Measurements from ENCODE around the gene WNT3. TPM values are rescaled to one million over a fixed set of nuclear protein-coding genes. Genes with fewer than 3 reads are reported as not detected.
"Not testable (repeated sequence)": the region's sequence is repeated elsewhere in the genome, so short reads cannot be mapped to it uniquely, and the experiment has no call there.

WNT3 gene
- total RNA-seq, 1 donor from 2014 or later = 3.3 TPM

DNA sequence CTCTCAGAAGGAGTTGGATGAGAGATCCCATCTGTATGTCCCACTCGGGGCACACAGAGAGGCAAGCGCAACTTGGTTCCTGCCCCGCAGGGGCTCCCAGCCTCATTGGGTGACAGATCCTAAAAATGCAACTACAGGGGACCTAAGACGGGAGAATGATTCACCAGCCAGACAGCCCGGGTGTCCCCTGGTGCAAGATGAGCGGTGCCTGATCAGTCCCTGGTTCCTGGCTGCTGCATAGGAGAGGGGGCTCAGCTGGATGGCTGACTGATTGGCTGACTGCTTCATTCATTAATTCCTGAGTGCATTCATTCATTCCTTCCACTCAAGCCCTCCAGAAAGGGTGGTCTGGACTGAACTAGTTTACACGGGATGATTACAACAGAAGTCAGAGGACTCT lies 22.0 kb downstream of the WNT3 start:
- Histone ChIP-seq H3K27ac (no peak overlapping the region), H3K4me1 (no peaks in the 10 kb centered on the region), H3K27me3 (peaks cover 4% of the 10 kb centered on the region), H3K9me3 (no peaks in the 10 kb centered on the region), H3K4me3 (no peak overlapping the region), H3K36me3 (no peaks in the 10 kb centered on the region)
- ATAC-seq (no peak), DNase-seq (no peak)
- TF ChIP-seq, protein P1, sequence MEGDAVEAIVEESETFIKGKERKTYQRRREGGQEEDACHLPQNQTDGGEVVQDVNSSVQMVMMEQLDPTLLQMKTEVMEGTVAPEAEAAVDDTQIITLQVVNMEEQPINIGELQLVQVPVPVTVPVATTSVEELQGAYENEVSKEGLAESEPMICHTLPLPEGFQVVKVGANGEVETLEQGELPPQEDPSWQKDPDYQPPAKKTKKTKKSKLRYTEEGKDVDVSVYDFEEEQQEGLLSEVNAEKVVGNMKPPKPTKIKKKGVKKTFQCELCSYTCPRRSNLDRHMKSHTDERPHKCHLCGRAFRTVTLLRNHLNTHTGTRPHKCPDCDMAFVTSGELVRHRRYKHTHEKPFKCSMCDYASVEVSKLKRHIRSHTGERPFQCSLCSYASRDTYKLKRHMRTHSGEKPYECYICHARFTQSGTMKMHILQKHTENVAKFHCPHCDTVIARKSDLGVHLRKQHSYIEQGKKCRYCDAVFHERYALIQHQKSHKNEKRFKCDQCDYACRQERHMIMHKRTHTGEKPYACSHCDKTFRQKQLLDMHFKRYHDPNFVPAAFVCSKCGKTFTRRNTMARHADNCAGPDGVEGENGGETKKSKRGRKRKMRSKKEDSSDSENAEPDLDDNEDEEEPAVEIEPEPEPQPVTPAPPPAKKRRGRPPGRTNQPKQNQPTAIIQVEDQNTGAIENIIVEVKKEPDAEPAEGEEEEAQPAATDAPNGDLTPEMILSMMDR (IDR thresholded peaks at IDR 0.05) = no peak
- intact Hi-C loops (cut with DNase I) = no loop called here

DNA sequence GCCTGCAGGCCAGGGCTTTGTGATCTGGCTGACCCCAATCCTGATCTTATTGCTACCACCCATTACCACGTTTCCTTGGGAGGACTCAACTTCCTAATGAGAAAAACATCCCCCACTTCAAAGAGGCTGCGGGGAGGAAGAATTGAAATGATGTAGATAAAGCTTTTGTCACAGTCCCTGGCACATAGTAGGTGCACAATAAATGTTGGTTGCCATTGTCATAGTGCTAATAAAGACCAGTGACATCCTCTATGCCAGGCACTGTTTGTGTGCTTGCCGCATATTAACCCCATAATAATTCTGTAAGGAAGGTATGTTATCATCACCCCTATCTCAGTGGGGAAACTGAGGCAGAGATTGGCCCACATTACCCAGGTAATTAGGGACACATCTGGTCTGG lies 22.4 kb downstream of the WNT3 start:
- intact Hi-C loops (cut with DNase I) = no loop called here
- TF ChIP-seq, protein P1 (IDR thresholded peaks at IDR 0.05) = no peak

DNA sequence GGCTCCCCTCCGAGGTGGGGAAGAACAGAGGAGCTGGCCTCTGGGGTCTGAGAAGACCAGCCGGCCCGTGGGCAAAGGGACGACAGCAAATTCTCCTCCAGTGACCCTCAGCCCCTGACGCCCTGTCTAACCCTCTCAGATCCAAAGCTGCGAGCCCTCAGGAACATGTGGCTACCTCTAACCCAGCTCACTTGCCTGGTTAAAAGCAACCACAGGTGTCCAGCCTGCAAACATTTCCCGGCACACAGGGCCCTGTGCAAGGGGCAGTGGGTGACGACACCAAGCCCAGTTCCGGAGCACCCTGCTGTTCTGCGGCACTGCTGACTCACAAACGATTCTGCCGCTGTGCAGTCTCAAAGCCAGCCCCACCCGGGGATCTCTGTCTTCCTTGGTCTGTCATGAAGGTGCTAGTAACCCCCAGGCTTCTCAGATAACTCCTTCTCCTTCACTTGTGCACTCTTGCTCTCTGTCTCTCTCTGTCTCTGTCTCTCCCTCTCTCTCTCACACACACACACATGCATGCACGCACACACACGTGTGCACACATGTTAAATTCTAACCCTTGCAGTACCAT lies 23.0 kb downstream of the WNT3 start:
- Histone ChIP-seq H3K9me3 (no peaks in the 10 kb centered on the region), H3K27ac (no peak overlapping the region), H3K27me3 (peaks cover 8% of the 10 kb centered on the region), H3K4me3 (no peak overlapping the region), H3K4me1 (no peaks in the 10 kb centered on the region), H3K36me3 (no peaks in the 10 kb centered on the region)
- ATAC-seq (no peak), DNase-seq (no peak)
- TF ChIP-seq, protein P1 (IDR thresholded peaks at IDR 0.05) = no peak
- intact Hi-C loops (cut with DNase I) = no loop called here

More for the DNA sequence above, 22.4 kb downstream of the WNT3 start:
- Histone ChIP-seq H3K9me3 (no peaks in the 10 kb centered on the region), H3K27ac (no peak overlapping the region), H3K27me3 (peaks cover 8% of the 10 kb centered on the region), H3K36me3 (no peaks in the 10 kb centered on the region), H3K4me3 (no peak overlapping the region), H3K4me1 (no peaks in the 10 kb centered on the region)
- DNase-seq (no peak), ATAC-seq (no peak)

DNA sequence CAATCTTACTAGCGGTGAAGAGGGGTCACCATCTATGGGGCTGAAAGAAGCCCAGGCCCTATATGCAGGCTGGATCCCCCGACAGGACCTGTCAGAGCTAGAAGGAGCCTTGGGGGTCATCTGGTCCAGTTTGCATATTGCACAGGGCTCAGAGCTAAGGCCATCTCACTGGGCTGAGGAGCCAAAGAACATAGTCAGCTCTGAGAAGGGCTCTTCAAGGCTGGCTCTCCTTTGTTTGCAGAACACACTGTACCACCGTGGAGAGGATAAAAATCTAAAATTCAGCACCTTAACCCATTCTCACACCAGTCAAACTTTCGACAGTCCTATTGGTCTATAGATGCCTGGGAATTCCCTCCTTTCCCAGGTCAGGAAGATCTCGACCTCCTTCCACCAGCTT lies 24.2 kb downstream of the WNT3 start:
- Histone ChIP-seq H3K27ac (no peak overlapping the region), H3K27me3 (peaks cover 8% of the 10 kb centered on the region)
- peak; percentile 92 for ATAC-seq

DNA sequence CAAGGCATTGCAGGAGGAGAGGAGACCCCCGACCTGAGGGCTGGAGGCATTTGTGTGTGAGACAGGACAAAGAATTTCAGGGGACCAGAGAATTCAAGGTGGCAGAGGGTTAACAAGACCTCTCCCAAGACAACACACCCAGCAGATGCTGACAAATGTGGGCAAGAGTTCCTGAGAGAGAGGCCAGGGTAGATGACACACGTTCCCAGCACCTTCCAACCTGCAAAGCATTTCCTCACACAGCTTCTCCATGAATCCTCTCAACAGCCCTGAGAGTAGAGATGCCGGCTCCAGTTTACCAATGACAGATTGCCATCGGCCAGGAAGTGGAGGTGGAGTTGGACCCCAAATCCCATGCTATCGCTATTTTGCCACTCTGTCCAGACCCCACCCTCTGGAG lies 25.0 kb downstream of the WNT3 start:
- Histone ChIP-seq H3K36me3 (no peaks in the 10 kb centered on the region), H3K27ac (no peak overlapping the region), H3K27me3 (peaks cover 8% of the 10 kb centered on the region), H3K4me1 (no peaks in the 10 kb centered on the region), H3K9me3 (no peaks in the 10 kb centered on the region), H3K4me3 (no peak overlapping the region)
- DNase-seq = no peak
- TF ChIP-seq, protein P1 (IDR thresholded peaks at IDR 0.05) = no peak
- intact Hi-C loops (cut with DNase I) = no loop called here
- no peak for ATAC-seq

More for the DNA sequence above, 24.2 kb downstream of the WNT3 start:
- intact Hi-C loops (cut with DNase I) = no loop called here
- Histone ChIP-seq H3K4me3 (no peak overlapping the region), H3K4me1 (no peaks in the 10 kb centered on the region), H3K9me3 (no peaks in the 10 kb centered on the region), H3K36me3 (no peaks in the 10 kb centered on the region)
- DNase-seq = no peak
- TF ChIP-seq, protein P1 (IDR thresholded peaks at IDR 0.05) = no peak

DNA sequence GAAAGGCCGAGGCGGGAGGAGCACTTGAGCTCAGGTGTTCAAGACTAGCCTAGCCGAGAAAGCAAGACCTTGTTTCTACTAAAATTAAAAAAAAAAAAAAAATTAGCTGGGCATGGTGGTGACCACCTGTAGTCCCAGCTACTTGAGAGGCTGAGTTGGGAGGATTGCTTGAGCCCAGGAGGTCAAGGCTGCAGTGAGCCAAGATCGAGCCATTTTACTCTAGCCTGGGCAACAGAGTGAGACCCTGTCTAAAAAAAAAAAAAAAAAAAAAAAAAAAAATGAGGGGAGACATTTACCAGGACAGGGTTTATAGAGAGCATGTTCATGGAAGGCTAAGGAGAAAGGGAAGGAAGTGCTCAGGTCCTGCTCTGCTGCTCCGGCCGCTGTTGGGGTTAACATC lies 25.5 kb downstream of the WNT3 start:
- intact Hi-C loops (cut with DNase I); ATAC-seq; H3K9me3 ChIP-seq; DNase-seq; H3K4me3 ChIP-seq; H3K4me1 ChIP-seq; H3K27me3 ChIP-seq; H3K36me3 ChIP-seq; H3K27ac ChIP-seq: not testable (repeated sequence)
